Sigmoid colon (tissue), 7 donors: ENCODE measurements around the gene RNF113A. TPM values are rescaled to one million over a fixed set of nuclear protein-coding genes. Genes with fewer than 3 reads are reported as not detected.

Experiments used
- polyA plus RNA-seq, 3 donors: library from polyadenylated mRNA; stranded (reverse); fragments of 200-250 nt; gene quantifications; one replicate each; pipeline ENCODE4 v1.2.3, GENCODE V29; 2013
- total RNA-seq, 4 donors: library from RNA; depleted of rRNA; stranded (reverse); fragments of >200 nt; gene quantifications; one replicate each; pipeline ENCODE4 v1.1.0, GENCODE V29; 2016
- donor health status: healthy with polysubstance abuse.
- donor health status: Bipolar disorder and iron deficiency.
- donor health status: healthy.

Gene RNF113A
- total and polyA plus RNA-seq, 7 donors = 7.2 to 20.2 (median 12.5) TPM

Other genes with a start within 250 kb of the RNF113A start
- 100 to 1,000 TPM in 1 of 4 donors, 10 to 100 TPM in 3; 48.2 to 103 (median 69.4) TPM for gene SEPTIN6, start 178.6 kb downstream of the RNF113A start, total RNA-seq
- gene SEPTIN6, start 178.6 kb downstream of the RNF113A start, polyA plus RNA-seq = 10 to 100 TPM in 1 of 3 donors, 1 to 10 TPM in 2; 5.3 to 32.5 (median 6.0) TPM
- under 1 TPM in 1 of 4 donors, not detected in 3; 0.54 TPM for gene SOWAHD, start 113.1 kb downstream of the RNF113A start, total RNA-seq
- 1 to 10 TPM; 3.0 to 5.3 (median 3.6) TPM for gene SOWAHD, start 113.1 kb downstream of the RNF113A start, polyA plus RNA-seq
- 1,000 to 10,000 TPM; 1,495 to 7,662 (median 5,013) TPM for gene RPL39, start 80.1 kb downstream of the RNF113A start, total RNA-seq
- gene RPL39, start 80.1 kb downstream of the RNF113A start, polyA plus RNA-seq = over 10,000 TPM in 1 of 3 donors, 1,000 to 10,000 TPM in 2; 6,879 to 11,369 (median 6,972) TPM
- 10 to 100 TPM in 2 of 4 donors, 1 to 10 TPM in 2; 6.5 to 11.4 (median 9.2) TPM for gene UPF3B, start 18.8 kb downstream of the RNF113A start, total RNA-seq
- gene UPF3B, start 18.8 kb downstream of the RNF113A start, polyA plus RNA-seq = 10 to 100 TPM in 2 of 3 donors, 1 to 10 TPM in 1; 9.0 to 13.2 (median 12.7) TPM
- gene NDUFA1, start 99 bp upstream of the RNF113A start, total RNA-seq = 100 to 1,000 TPM in 1 of 4 donors, 10 to 100 TPM in 3; 51.2 to 106 (median 76.3) TPM
- 100 to 1,000 TPM; 144 to 412 (median 354) TPM for gene NDUFA1, start 99 bp upstream of the RNF113A start, polyA plus RNA-seq
- gene AKAP14, start 24.2 kb upstream of the RNF113A start, total RNA-seq = not detected
- gene AKAP14, start 24.2 kb upstream of the RNF113A start, polyA plus RNA-seq = not detected
- gene NKAP, start 72.0 kb upstream of the RNF113A start, total RNA-seq = 1 to 10 TPM; 3.9 to 7.8 (median 5.5) TPM
- 1 to 10 TPM; 3.6 to 5.3 (median 3.9) TPM for gene NKAP, start 72.0 kb upstream of the RNF113A start, polyA plus RNA-seq
- not detected for gene RHOXF2B, start 206.0 kb upstream of the RNF113A start, total RNA-seq
- not detected for gene RHOXF2B, start 206.0 kb upstream of the RNF113A start, polyA plus RNA-seq
- 1 to 10 TPM in 2 of 4 donors, not detected in 2; 1.3 to 2.2 TPM for gene RHOXF1, start 244.2 kb upstream of the RNF113A start, total RNA-seq
- gene RHOXF1, start 244.2 kb upstream of the RNF113A start, polyA plus RNA-seq = not detected